ENCODE data around the gene EIPR1. TPM values are rescaled to one million over a fixed set of nuclear protein-coding genes. Genes with fewer than 3 reads are reported as not detected.
A peak's percentile ranks its signal among the peaks of the same experiment; 100 is the strongest.
"Not testable (repeated sequence)": the region's sequence is repeated elsewhere in the genome, so short reads cannot be mapped to it uniquely, and the experiment has no call there.

Gene EIPR1
- polyA plus RNA-seq, 1 donor (not counting 4 experiments of a cell fraction or from before 2014, with no cell fraction given), result 44.3 TPM

DNA sequence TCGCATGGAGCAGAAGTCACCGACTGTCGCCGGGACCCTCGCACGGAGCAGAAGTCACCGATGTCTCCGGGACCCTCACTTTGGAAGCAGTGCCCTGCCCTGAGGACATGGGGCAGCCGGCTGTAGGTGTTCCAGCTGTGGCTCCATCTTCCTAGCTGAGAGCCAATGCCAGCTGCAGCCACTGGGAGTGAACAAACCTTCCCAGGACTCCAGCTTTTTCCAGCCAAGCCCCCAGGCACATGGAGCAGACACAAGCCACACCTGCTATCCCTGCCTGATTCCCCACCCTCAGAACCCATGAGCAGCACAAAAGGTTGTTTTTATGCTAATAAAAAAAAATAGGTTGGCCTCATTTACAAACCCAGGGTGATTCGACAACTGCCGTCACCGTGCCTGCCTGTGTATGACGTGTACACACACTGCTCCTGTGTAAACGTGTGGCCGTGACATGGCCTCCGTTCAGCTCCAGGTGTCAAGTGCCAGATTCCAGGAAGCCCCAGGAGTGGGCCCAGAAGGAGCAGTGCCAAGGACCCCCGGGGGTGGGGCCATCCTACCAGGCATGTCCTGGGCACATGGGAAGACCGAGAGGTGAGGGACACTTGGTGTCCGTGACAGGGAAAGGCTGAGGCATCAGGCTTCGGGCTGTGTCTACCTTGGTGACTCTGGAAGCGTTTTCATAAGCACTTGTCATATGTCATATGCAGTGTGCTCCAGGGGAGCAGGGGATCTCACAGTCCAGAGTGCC lies 91.5 kb downstream of the EIPR1 start:
- H3K4me3 ChIP-seq (ENCODE audit: control insufficient read depth in 2 of 3, extremely low read depth in 1 of 3, insufficient read depth in 2 of 3, low read depth in 1 of 3, low read length in 3 of 3), result no peak overlapping the region
- no peaks in the 10 kb centered on the region for H4K20me1 ChIP-seq (ENCODE audit: control insufficient read depth, extremely low read depth, insufficient read depth, low read length)
- peaks cover 9% of the 10 kb centered on the region for H3K79me2 ChIP-seq (ENCODE audit: control insufficient read depth, insufficient read depth, low read length)
- no peak overlapping the region for H3K9ac ChIP-seq (ENCODE audit: control insufficient read depth, extremely low read depth, insufficient read depth, low read length)
- no peaks in the 10 kb centered on the region for H3K4me1 ChIP-seq (ENCODE audit: control insufficient read depth, extremely low read depth, insufficient read depth, low read length)
- H3K9me3 ChIP-seq (ENCODE audit: control insufficient read depth, low read depth, low read length), result no peaks in the 10 kb centered on the region
- H3K27ac ChIP-seq (ENCODE audit: control insufficient read depth, insufficient read depth, low read length), result no peak overlapping the region
- no peak overlapping the region for H3K4me2 ChIP-seq (ENCODE audit: control insufficient read depth, extremely low read depth, insufficient read depth, low read depth, low read length)
- no peaks in the 10 kb centered on the region for H3K27me3 ChIP-seq (ENCODE audit: control insufficient read depth, extremely low read depth, insufficient read depth, low read length)
- no peaks in the 10 kb centered on the region for H3K36me3 ChIP-seq (ENCODE audit: control insufficient read depth in 2 of 2, extremely low read depth in 1 of 2, insufficient read depth in 2 of 2, low read length in 2 of 2)
- no peak for FAIRE-seq
- dilution Hi-C loops (cut with MboI; ENCODE audit: extremely low pct_ligation_motif_present, low sequenced_read_pairs), result no loop called here
- DNase-seq (ENCODE audit: low read depth, low spot score), result no peak
- TF ChIP-seq, protein P1, sequence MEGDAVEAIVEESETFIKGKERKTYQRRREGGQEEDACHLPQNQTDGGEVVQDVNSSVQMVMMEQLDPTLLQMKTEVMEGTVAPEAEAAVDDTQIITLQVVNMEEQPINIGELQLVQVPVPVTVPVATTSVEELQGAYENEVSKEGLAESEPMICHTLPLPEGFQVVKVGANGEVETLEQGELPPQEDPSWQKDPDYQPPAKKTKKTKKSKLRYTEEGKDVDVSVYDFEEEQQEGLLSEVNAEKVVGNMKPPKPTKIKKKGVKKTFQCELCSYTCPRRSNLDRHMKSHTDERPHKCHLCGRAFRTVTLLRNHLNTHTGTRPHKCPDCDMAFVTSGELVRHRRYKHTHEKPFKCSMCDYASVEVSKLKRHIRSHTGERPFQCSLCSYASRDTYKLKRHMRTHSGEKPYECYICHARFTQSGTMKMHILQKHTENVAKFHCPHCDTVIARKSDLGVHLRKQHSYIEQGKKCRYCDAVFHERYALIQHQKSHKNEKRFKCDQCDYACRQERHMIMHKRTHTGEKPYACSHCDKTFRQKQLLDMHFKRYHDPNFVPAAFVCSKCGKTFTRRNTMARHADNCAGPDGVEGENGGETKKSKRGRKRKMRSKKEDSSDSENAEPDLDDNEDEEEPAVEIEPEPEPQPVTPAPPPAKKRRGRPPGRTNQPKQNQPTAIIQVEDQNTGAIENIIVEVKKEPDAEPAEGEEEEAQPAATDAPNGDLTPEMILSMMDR (optimal IDR thresholded peaks at IDR 0.05 in 1 of 3, IDR thresholded peaks at IDR 0.05 in 1 of 3, conservative IDR thresholded peaks at IDR 0.05 in 1 of 3; ENCODE audit: extremely low read depth in 1 of 3, insufficient read depth in 2 of 3, low read length in 3 of 3), result peak in 1 of 3 experiments; percentile 23
- no peak for TF ChIP-seq EZH2 (IDR thresholded peaks at IDR 0.05; ENCODE audit: low read length)
- no peak overlapping the region for H2AFZ ChIP-seq (ENCODE audit: control insufficient read depth, low read length)
- H3K9me1 ChIP-seq (ENCODE audit: control insufficient read depth, extremely low read depth, insufficient read depth, low read length), result no peaks in the 10 kb centered on the region

DNA sequence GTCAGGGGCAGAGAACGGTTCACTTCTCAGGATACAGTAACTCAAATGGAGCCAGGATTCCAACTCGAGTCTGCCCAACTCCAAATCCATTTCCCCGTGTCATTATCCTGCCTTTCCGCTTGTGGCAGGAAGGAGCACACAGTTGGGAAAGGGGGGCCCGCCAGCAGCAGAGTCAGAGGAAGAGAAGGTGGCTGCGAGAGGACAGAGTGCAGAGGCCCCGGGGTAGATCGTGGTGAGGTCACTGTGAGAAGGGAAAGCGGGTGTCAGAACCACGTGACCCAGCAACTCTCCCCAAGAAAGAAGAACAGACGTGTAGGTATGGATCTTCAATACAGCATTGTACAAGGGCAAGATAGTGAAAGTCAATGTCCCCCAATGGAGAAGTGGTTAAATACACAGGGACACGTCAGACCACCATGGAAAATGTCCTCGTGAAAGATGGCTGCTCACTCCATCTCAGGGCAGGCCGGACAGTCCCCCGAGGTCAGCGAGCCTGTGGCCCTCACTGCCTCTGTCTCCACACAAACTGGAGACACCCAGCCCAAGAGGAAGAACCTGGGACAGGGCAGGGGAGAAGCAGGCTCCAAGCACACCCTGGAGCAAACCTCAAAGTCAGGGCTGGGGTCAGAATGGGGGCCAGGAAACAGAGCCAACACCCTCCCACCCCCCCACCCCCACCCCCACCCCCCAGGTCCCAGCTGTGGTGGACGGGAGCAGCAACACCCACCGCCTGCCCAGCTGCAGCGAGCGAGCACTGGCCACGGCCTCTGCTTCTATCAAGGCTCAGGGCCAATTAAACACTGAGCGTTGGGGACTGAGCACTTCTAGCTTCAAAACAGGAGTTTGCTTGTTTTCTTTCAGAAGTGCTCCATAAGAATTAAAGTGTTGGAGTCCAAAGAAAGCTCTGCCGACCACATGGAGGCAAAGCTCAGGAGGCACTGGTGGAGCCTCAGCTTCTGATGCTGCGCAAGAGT lies 92.7 kb downstream of the EIPR1 start:
- TF ChIP-seq, protein P1 (optimal IDR thresholded peaks at IDR 0.05 in 1 of 3, IDR thresholded peaks at IDR 0.05 in 1 of 3, conservative IDR thresholded peaks at IDR 0.05 in 1 of 3; ENCODE audit: extremely low read depth in 1 of 3, insufficient read depth in 2 of 3, low read length in 3 of 3), result no peak
- no peak for TF ChIP-seq EZH2 (IDR thresholded peaks at IDR 0.05; ENCODE audit: low read length)
- Histone ChIP-seq H3K27ac (ENCODE audit: control insufficient read depth, insufficient read depth, low read length) (no peak overlapping the region), H2AFZ (ENCODE audit: control insufficient read depth, low read length) (no peak overlapping the region), H3K9me1 (ENCODE audit: control insufficient read depth, extremely low read depth, insufficient read depth, low read length) (no peaks in the 10 kb centered on the region), H3K36me3 (ENCODE audit: control insufficient read depth in 2 of 2, extremely low read depth in 1 of 2, insufficient read depth in 2 of 2, low read length in 2 of 2) (no peaks in the 10 kb centered on the region), H3K4me1 (ENCODE audit: control insufficient read depth, extremely low read depth, insufficient read depth, low read length) (no peaks in the 10 kb centered on the region), H4K20me1 (ENCODE audit: control insufficient read depth, extremely low read depth, insufficient read depth, low read length) (no peaks in the 10 kb centered on the region), H3K79me2 (ENCODE audit: control insufficient read depth, insufficient read depth, low read length) (peaks cover 9% of the 10 kb centered on the region), H3K27me3 (ENCODE audit: control insufficient read depth, extremely low read depth, insufficient read depth, low read length) (no peaks in the 10 kb centered on the region), H3K9ac (ENCODE audit: control insufficient read depth, extremely low read depth, insufficient read depth, low read length) (no peak overlapping the region), H3K9me3 (ENCODE audit: control insufficient read depth, low read depth, low read length) (no peaks in the 10 kb centered on the region), H3K4me3 (ENCODE audit: control insufficient read depth in 2 of 3, extremely low read depth in 1 of 3, insufficient read depth in 2 of 3, low read depth in 1 of 3, low read length in 3 of 3) (no peak overlapping the region), H3K4me2 (ENCODE audit: control insufficient read depth, extremely low read depth, insufficient read depth, low read depth, low read length) (no peak overlapping the region)
- dilution Hi-C loops (cut with MboI; ENCODE audit: extremely low pct_ligation_motif_present, low sequenced_read_pairs), result no loop called here
- DNase-seq (ENCODE audit: low read depth, low spot score) (no peak), FAIRE-seq (no peak)

DNA sequence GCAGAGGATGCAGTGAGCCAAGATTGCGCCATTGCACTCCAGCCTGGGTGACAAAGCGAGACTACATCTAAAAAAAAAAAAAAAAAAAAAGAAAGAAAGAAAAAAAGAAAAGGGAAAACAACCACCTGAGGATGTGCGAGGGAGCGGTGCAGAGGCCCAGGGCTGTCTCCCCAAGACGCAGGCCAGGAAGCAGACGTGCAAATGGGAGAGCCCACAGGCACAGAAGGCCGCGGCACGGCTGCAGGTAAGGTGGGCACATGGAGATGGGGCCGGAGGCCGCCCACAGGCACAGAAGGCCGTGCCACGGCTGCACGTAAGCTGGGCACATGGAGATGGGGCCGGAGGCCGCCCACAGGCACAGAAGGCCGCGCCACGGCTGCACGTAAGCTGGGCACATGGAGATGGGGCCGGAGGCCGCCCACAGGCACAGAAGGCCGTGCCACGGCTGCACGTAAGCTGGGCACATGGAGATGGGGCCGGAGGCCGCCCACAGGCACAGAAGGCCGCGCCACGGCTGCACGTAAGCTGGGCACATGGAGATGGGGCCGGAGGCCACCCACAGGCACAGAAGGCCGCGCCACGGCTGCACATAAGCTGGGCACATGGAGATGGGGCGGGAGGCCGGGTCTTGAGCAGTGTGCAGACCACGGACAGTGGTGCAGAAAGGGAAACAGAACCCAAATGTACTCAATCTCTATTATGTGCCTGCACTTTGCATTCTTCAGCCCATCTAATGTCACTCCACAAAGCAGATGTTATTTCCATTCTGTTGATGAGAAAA lies 93.6 kb downstream of the EIPR1 start:
- H3K4me3 ChIP-seq (ENCODE audit: control insufficient read depth in 2 of 3, extremely low read depth in 1 of 3, insufficient read depth in 2 of 3, low read depth in 1 of 3, low read length in 3 of 3); H3K9ac ChIP-seq (ENCODE audit: control insufficient read depth, extremely low read depth, insufficient read depth, low read length); H3K79me2 ChIP-seq (ENCODE audit: control insufficient read depth, insufficient read depth, low read length); DNase-seq (ENCODE audit: low read depth, low spot score); H3K4me1 ChIP-seq (ENCODE audit: control insufficient read depth, extremely low read depth, insufficient read depth, low read length); H3K27ac ChIP-seq (ENCODE audit: control insufficient read depth, insufficient read depth, low read length); FAIRE-seq; H3K27me3 ChIP-seq (ENCODE audit: control insufficient read depth, extremely low read depth, insufficient read depth, low read length); dilution Hi-C loops (cut with MboI; ENCODE audit: extremely low pct_ligation_motif_present, low sequenced_read_pairs); H3K9me3 ChIP-seq (ENCODE audit: control insufficient read depth, low read depth, low read length); H2AFZ ChIP-seq (ENCODE audit: control insufficient read depth, low read length); H3K9me1 ChIP-seq (ENCODE audit: control insufficient read depth, extremely low read depth, insufficient read depth, low read length); H4K20me1 ChIP-seq (ENCODE audit: control insufficient read depth, extremely low read depth, insufficient read depth, low read length); H3K36me3 ChIP-seq (ENCODE audit: control insufficient read depth in 2 of 2, extremely low read depth in 1 of 2, insufficient read depth in 2 of 2, low read length in 2 of 2); H3K4me2 ChIP-seq (ENCODE audit: control insufficient read depth, extremely low read depth, insufficient read depth, low read depth, low read length): not testable (repeated sequence)
